Muscle of arm (tissue), 14 donors: ENCODE results near the gene KAT7. TPM values are rescaled to one million over a fixed set of nuclear protein-coding genes. Genes with fewer than 3 reads are reported as not detected.

Experiments used
- DNase-seq: peaks from one replicate; pipeline ENCODE4 v3.0.0-alpha.2; 2013
- long read RNA-seq, 11 donors: transcript quantifications; one replicate each; lab custom pipeline, GENCODE V29; 2026
- polyA plus RNA-seq, 12 donors: library from polyadenylated mRNA; unstranded; fragments of 120-200 nt; gene quantifications; one replicate each; pipeline ENCODE4 v1.2.1, GENCODE V29; 2013; ENCODE audit not compliant: insufficient read length in 12 of 12

The KAT7 gene
- polyA plus RNA-seq, result 10 to 100 TPM in 11 of 12 donors, not detected in 1; 16.6 to 45.7 (median 31.2) TPM
- long read RNA-seq, donor 1, full-length matches to known transcripts, result 1 of 14 reads
- long read RNA-seq, donor 1, partial matches to known transcripts, result 13 of 14 reads
- long read RNA-seq, donor 1, other reads (novel, unspliced or antisense), result 0 of 14 reads
- long read RNA-seq, donor 2, full-length matches to known transcripts, result 4 of 4 reads
- long read RNA-seq, donor 2, partial matches to known transcripts, result 0 of 4 reads
- long read RNA-seq, donor 2, other reads (novel, unspliced or antisense), result 0 of 4 reads
- long read RNA-seq, donor 3, full-length matches to known transcripts, result 2 of 2 reads
- long read RNA-seq, donor 3, partial matches to known transcripts, result 0 of 2 reads
- long read RNA-seq, donor 3, other reads (novel, unspliced or antisense), result 0 of 2 reads
- long read RNA-seq, donor 4, partial matches to known transcripts, result 0 of 1 reads
- long read RNA-seq, donor 4, other reads (novel, unspliced or antisense), result 0 of 1 reads
- long read RNA-seq, donor 5, full-length matches to known transcripts, result 6 of 6 reads
- long read RNA-seq, donor 5, partial matches to known transcripts, result 0 of 6 reads
- long read RNA-seq, donor 5, other reads (novel, unspliced or antisense), result 0 of 6 reads
- long read RNA-seq, donor 6, full-length matches to known transcripts, result 2 of 8 reads
- long read RNA-seq, donor 6, partial matches to known transcripts, result 6 of 8 reads
- long read RNA-seq, donor 6, other reads (novel, unspliced or antisense), result 0 of 8 reads
- long read RNA-seq, donor 7, full-length matches to known transcripts, result 2 of 2 reads
- long read RNA-seq, donor 7, partial matches to known transcripts, result 0 of 2 reads
- long read RNA-seq, donor 7, other reads (novel, unspliced or antisense), result 0 of 2 reads
- long read RNA-seq, donor 8, full-length matches to known transcripts, result 3 of 3 reads
- long read RNA-seq, donor 8, partial matches to known transcripts, result 0 of 3 reads
- long read RNA-seq, donor 8, other reads (novel, unspliced or antisense), result 0 of 3 reads
- long read RNA-seq, donor 9, full-length matches to known transcripts, result 2 of 2 reads
- long read RNA-seq, donor 9, partial matches to known transcripts, result 0 of 2 reads
- long read RNA-seq, donor 9, other reads (novel, unspliced or antisense), result 0 of 2 reads
- long read RNA-seq, donor 10, full-length matches to known transcripts, result 6 of 6 reads
- long read RNA-seq, donor 10, partial matches to known transcripts, result 0 of 6 reads
- long read RNA-seq, donor 10, other reads (novel, unspliced or antisense), result 0 of 6 reads
- long read RNA-seq, donor 11, full-length matches to known transcripts, result 7 of 7 reads
- long read RNA-seq, donor 11, partial matches to known transcripts, result 0 of 7 reads
- long read RNA-seq, donor 11, other reads (novel, unspliced or antisense), result 0 of 7 reads

DNA sequence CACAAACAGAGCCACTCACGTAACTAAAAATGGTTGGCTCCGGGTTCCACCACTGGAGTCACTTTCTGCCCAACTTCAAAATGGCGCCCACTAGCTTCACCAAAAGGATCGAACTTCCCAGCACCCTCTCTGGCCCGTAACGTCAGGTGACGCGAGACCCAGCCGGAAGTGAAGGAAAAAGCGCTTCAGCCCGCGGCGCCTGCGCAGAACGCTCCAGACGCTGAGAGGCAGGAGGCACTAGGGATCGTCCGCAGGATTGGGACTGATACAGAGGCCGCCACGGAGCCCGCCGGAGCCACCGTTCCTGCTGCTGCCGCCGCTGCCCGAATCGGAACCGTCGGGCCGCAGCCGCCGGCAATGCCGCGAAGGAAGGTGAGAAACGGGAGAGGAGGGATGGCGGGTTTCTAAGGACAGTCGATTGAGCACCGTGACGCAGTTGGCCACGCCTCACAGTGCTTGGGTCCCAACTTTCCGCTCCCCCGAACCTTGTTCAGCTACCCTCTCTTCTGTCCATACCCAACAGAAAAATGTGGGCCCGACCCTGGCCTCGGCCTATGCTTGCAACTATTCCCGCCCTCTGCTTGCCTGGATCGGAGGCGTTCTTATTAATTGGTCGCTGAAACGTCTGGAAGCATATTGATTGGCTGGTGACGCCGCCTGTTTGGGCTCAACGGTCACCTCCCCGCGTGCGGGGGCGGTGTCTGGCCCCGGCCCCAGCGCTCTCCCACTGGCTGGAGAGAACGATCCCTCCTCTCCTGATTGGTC, at the start of gene KAT7:
KAT7 (plus strand) TSS at position 204 of the 765 bp plus-strand sequence; CDS start at position 358, 154 bp downstream.
- DNase-seq, result peak; percentile 99

DNA sequence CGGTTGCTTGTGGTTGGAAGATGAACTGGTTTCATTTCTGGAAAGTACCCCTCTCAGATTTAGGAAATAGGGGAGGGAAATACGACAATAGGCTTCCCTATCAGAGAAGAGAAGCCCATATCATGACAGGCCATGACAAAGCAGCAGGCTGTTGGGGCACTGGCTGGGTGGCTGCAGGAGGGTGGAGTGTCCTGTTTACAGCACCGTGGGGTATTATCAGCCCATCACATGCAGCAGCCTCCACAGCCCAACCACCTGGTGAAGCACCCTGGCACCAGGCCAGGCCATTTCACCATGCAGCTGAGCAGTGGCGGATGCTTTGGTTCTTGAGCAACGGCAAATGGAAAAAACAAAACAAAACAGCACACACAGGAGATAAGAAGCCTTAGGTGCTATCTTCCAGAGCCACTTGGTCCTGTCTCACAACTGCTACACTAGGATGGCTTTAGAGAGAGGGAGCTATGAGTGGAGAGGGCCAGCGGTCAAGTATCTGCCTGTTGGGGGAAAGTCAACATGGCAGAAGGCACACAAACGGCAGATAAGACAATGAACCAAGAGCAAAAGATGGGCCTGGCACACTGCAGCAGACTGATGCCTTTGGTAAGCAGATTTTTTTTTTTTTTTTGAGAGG, 48.7 kb upstream of the KAT7 start:
- no peak for DNase-seq

DNA sequence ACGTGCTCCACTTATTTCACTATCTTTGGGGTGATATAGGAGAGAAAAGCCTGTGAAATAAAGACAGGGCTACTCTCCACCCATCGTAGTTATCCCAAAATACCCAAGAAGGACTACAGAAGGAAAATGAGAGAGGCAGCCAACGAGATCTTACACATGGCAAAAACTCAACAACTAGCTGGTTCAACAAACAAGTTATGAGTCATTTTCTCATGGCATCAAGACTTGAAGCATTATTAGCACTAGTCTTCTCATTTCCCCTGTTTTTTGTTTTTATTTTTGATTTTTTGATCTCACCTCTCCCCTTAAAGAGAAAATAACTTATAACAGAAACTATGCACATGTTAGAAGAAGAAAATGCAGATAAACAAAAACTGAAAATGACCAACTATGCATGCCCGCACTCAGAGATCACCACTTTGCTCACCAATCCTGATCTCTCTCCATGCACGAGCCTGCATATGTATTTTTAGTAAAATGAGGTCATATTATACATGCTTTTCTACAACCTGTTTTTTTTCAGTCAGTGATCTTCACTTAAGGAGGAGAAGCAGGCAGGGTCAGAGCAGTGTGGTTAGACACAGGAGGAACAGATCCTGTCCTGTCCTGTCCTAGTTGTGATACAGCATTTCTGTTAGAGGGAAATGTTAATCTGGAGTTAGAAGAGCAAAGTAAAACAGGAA, 47.3 kb upstream of the KAT7 start:
- DNase-seq, result no peak

DNA sequence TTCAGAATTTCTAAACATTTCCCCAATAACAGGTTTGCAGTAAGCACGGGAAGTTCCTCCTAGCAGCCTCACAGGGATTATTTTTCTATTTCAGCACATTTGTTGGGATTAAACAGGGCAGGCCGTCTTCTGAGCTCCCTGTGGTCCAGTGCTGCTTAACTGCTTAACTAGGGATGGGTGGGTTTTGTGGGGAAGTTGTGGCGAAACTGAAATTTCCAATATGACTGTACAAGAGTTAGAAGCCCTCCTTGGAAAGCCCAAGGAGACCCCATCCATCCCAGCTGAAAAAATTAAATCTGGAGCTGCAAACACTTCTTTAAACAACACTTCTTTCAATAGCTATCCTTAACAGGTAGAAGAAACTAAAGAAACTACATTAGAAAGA, 46.8 kb upstream of the KAT7 start:
- no peak for DNase-seq

DNA sequence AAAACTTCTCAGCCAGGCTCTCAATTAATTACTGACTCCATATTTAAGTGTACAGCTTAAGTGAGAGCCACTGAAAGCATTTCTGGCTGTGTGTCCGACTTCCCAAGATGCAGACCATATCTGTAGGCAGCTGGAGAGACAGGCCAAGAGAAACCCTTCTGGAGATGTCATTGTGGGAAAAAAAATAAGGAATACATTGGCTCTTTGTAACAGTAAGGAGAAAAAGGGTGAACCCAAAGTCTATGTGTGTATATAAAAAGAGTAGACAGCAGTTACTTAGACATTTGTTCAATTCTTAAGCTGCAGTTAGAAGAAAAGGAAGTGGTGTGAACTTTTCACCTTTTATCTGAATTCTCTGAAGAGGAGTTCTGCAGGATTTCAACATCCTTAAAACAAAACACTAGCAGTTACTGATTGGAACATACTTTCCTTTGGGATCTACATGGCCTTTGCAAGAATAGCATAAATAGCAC, 46.3 kb upstream of the KAT7 start:
- DNase-seq, result no peak

DNA sequence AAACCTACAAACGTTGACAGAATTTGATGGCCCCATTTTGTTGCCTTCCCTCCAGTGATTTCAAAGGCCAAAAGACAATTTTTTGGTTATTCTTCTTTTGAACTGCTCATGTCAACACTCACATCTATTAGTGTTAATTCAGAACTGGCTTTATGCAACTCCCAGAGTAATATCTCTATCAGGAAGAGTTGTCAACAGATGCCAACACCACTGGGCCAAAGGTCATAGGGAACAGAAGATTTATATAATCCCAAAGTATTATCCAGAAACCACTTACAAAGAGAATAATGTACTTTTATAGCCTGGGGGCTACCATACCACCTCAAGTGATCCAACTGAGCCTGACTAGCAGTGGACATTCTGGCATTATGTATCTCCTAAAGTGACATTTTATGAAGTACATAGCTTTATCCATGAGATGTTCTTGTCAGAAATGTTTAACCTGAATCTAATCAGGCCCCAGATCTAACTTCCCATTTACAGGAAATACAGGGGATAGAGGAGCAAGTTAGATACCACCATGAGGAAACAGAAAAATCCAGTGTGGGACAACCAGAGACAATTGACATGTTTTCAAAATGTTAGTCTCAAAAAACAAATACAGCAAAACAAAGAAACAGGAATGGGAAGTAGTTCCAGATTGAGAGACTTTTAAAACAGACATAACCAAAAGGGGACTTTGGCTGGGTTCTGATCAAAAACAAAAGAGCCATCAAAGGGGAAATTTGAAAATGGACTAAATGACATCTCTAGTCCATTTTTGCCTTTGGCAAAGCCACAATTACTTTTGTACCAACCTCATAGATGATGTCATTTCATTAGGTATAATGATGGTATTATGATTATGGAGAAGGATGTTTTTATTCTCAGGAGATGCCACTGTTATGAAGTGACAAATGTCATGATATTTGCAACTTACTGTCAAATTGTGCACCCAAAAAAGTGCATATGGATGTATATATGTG, 43.0 kb upstream of the KAT7 start:
- no peak for DNase-seq

DNA sequence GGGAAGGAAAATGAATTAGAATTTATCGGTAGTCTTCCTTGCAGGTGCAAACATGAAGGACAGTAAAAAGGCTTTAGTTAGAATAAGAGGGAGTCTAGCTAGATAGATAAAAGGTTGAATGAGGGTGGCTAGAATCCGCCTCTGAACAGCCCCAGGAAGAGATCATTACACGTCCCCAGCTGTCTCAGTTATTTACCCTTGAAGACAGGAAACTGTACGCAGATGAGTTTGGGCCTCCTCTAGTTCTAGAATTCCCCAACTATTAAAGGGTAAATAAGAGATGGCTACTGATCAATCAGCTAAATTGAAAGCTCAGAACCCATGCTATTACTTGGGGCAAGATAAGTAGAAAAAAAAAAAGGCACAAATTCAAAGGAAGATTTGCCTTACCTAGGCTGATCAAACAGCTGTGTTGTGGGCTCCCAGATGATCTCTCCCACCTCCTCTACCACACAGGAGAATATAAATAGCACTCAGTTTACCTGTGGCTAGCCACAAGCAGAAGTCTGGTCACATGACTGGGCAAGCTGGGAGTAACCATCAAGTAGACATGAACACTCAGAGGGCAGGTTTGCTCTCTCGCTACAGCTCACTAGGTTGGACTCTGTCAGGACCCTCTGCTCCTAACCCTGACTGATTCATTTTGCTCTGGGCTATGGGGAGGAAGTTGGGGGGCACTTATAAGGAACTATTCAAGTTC, 41.5 kb upstream of the KAT7 start:
- DNase-seq, result no peak

DNA sequence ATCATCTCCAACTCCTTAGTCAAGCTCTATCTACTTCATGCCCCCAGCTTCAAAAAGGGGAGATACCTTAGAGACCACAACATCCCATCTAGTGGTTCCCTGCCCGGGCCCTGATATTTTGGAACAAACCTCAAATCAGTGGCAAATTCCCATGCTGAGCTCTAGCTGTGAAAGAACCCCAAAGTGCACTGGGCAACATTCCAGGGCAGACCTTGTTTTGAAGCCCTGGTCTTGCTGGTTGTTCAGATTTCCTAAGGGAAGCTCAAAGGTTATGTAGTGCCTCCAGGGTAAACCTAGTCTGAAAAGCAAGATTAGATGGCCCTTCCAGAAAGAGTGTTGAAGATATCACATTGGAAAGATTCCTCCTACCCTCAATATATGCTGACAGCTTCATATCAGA, 40.8 kb upstream of the KAT7 start:
- DNase-seq, result no peak

DNA sequence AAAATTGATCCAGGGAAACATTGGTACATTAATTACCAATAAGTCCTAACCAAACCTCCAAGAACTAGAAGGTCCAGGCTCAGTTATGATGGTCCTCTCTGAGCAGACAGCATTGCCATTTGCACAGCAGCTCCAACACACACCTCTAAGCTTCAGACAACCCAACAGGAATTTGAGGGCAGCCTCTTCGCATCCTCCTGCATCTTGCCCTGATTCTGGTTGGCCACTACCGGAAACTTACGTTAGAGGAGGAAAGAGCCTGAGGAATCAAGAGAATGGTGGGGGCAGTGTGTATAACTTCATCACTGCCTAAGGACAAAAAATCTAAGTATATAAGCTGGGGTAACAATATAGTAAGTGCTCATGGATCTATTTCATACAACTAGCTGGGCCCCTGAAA, 40.3 kb upstream of the KAT7 start:
- no peak for DNase-seq

DNA sequence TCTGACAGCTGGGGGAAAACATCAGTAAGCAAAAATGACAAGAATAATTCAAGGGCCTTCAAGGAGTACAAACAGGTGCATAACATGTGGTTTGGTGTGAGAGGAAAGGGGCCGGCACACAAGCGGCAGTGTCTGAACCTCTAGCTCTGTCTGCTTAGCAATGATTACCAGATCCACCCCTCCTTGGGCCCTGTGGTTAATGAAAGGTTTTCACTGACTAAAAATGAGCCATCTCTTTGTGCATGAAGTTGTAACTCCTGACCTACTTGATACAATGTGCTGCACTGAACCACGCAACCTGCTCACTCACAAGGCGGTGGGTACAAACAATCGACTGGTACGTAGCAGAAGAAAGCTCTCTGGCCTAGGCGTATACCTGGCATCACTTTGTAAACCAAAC, 39.7 kb upstream of the KAT7 start:
- no peak for DNase-seq

DNA sequence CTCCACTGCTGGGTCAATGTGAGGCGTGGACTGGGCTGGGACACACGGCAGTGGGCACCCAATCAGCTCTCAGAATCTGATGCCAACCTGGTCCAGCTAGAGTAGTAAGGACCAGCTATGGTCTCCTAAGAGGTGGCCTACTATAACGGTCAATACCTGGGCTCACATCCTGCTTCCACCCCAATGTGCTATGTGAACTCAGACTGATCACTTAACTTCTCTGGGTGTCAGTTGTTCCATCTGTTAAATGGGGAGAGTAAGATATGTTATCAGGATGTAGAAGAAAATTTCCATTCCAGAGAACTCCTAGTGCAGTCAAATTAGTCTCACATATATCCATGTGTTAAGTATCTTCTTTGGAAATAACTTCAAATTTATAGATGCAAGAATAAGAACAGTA, 38.8 kb upstream of the KAT7 start:
- no peak for DNase-seq

DNA sequence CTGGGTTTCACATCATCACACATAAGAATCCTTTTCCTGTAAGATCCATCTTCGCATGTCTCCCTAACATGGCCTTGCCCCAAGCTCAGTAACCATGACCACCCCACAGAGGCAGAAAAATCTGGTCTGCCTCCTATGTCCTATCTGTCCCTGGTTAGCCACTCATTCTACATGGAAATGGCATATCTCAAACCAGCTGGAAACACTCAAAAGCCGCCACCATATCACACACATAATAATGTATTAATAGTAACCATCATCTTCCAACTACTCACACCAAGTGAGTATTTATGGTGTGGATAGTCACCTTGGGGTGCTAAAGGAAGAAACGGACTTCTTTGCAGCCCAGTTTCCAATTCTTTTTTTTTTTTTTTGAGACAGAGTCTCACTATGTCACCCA, 36.0 kb upstream of the KAT7 start:
- no peak for DNase-seq

DNA sequence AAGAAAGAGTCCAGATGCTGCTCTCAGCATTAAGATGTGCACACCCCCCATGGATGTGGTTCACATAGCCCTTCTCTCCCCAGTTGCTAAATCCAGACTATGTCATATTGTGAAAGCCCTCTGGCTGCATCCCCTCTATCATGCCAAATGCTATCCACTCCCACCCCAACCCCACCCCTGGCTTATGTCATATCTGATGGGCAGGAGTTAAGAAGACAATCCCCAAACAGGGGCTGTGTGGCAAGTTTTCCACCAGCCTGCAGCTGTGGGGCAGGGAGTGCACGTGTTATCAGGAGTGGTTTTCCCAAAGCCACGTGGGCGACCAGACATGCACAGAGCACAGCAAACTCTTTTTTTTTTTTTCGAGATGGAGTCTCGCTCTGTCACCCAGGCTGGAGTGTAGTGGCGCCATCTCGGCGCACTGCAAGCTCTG, 34.5 kb upstream of the KAT7 start:
- no peak for DNase-seq

DNA sequence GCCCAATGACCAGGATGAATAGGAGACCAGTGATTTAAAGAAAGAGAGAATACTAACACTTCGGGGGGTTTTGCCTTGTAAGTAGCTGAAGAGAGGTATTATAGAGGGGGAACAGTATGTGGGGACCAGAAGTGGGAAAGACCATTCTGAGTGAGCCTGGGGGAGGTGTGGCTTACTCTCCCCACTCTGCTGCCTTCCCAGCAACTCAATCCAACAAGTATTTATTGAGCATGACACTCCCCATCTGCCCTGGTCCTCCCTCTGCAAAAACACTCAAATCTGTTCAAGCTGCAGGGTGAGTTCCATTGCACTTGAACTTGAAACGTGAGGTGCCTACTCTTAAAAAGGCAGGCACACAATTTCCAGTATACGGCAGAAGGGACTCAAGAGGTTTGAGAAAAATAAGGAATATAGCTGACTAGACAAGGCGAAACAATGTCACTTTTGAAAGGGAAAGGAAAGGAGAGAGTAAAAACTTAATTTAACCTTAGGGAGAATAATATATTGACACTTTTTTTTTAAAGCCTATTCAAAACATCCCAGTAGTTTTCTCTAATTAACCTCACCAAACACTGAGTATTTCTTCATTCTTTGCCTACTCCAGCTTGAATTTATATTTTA, 32.7 kb upstream of the KAT7 start:
- no peak for DNase-seq

DNA sequence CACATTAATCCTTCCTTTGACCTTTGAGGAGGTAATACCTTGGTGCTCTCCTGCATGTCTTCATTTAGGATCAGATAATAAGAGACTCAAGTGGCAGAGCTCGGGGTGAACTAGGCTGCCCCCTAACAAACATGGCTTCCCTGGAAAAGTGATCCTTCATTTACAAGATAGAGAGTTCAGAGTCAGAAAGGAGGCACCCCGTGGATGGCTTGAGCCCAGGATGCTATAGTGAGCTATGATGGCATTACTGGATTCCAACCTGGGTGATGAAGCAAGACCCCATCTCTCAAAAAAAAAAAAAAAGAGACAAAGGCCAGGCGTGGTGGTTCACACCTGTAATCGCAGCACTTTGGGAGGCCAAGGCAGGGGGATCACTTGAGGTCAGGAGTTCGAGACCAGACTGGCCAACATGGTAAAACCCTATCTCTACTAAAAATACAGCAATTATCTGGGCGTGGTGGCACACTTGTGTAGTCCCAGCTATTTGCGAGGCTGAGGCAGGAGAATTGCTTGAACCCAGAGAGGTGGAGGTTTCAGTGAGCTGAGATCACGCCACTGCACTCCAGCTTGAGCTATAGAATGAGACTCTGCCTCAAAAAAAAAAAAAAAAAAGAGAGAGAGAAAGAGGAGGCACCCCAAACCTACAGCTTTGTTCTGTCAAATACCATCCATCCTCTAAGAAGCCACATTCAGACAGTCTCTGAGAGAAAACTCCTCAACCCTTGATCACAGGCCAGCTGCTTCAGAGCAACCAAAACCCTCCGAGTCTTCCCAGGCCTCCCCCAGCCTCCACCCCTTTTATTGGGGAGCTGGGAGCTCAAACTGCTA, 31.9 kb upstream of the KAT7 start:
- no peak for DNase-seq

DNA sequence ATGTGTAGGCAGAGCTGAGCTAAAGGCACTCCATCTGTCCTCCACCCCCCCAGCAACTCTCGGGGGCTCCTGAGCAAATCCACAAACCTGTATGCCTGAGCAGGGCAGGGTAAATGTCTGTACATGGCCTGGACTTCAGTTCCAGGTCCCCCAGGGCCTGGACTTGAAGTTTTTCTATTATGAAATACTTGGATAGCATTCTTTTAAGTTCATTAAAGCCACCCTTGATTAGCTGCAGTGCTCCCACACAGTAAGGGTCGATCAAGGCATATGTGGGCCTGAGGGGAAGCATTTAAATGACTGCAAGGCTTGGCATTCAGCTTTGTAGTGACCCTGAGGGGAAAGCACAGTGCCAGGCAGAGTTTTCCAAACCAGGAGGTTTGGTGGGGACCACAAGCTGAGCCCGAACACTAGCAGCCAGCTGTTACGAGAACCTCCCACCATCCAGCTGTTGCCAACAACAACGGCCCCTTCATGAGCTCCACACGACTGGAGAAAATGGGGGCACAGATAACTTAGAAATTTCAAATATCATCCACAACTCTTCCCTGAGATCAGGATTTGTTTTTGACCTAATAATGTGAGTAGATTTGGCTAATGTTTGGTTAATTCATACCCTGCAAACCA, 31.2 kb upstream of the KAT7 start:
- no peak for DNase-seq
